Tibial artery (tissue), 4 donors: Measurements from ENCODE around the gene CISD2.

Source experiments
- DNase-seq, 2 donors: peaks; one replicate each; pipeline ENCODE4 v3.0.0-alpha.2; 2019
- H3K27ac ChIP-seq, 2 donors: fragments of 200-600 bp; sonication (generic) in 1 of 2; 1 replicate in 1 of 2; 2 replicates in 1 of 2; pipeline ENCODE4 v1.5.1; 2018 to 2019; ENCODE audit warnings: mild to moderate bottlenecking in 1 of 2
- H3K27me3 ChIP-seq, 2 donors: fragments of 200-600 bp; sonication (generic) in 1 of 2; one replicate each; pipeline versions ENCODE4 v1.5.1 to v1.6.0; 2016 to 2019
- H3K36me3 ChIP-seq, 3 donors: fragments of 200-600 bp; sonication (generic) in 2 of 3; one replicate each; pipeline ENCODE4 v1.5.1; 2016 to 2019; ENCODE audit warnings: mild to moderate bottlenecking in 2 of 3
- H3K4me1 ChIP-seq, 4 donors: fragments of 200-600 bp; sonication (generic) in 2 of 4; 1 replicate in 3 of 4; 2 replicates in 1 of 4; pipeline ENCODE4 v1.5.1; 2016 to 2019
- H3K4me3 ChIP-seq, 2 donors: fragments of 200-600 bp; sonication (generic) in 1 of 2; 1 replicate in 1 of 2; 2 replicates in 1 of 2; pipeline ENCODE4 v1.5.1; 2018 to 2019; ENCODE audit warnings: mild to moderate bottlenecking in 2 of 2
- H3K9me3 ChIP-seq, 3 donors: fragments of 200-600 bp; sonication (generic) in 1 of 3; one replicate each; pipeline ENCODE4 v1.5.1; 2016 to 2019
- CTCF ChIP-seq, 2 experiments: fragments of 200-600 bp in 1 of 2; fragments of 450-650 bp in 1 of 2; IDR thresholded peaks; one replicate each; pipeline ENCODE4 v1.5.1; 2017 to 2019; ENCODE audit warnings: antibody characterized with exemption in 2 of 2, mild to moderate bottlenecking in 1 of 2, moderate library complexity in 1 of 2
- intact Hi-C: fragments of 100-400 bp; cut with DNase I; formaldehyde crosslinking; loops from one replicate; pipeline ENCODE4 v1.15.0; 2023; ENCODE audit warnings: low total_unique reads

Gene CISD2

GRCh38 chr4:102836596-102836995 is 32.2 kb upstream of the CISD2 start:
- DNase-seq, result no peak
- Histone ChIP-seq H3K27me3 (no peaks in the 10 kb centered on the region), H3K27ac (no peak overlapping the region), H3K4me3 (no peak overlapping the region), H3K4me1 (no peaks in the 10 kb centered on the region), H3K9me3 (no peaks in the 10 kb centered on the region), H3K36me3 (no peaks in the 10 kb centered on the region)
- TF ChIP-seq CTCF (IDR thresholded peaks at IDR 0.05), result no peak
- intact Hi-C loops, result no loop called here

- DNase-seq, result no peak
- no peak for TF ChIP-seq CTCF (IDR thresholded peaks at IDR 0.05)
- no peaks in the 10 kb centered on the region for H3K9me3 ChIP-seq
- intact Hi-C loops, result no loop called here
- H3K4me1 ChIP-seq, result no peaks in the 10 kb centered on the region
- no peak overlapping the region for H3K27ac ChIP-seq
- no peaks in the 10 kb centered on the region for H3K36me3 ChIP-seq
- H3K4me3 ChIP-seq, result no peak overlapping the region
- no peaks in the 10 kb centered on the region for H3K27me3 ChIP-seq
Observed at GRCh38 chr4:102842367-102842766, 26.4 kb upstream of the CISD2 start.

- TF ChIP-seq CTCF (IDR thresholded peaks at IDR 0.05), result no peak
- Histone ChIP-seq H3K4me1 (no peaks in the 10 kb centered on the region), H3K27ac (no peak overlapping the region), H3K9me3 (no peaks in the 10 kb centered on the region), H3K27me3 (no peaks in the 10 kb centered on the region), H3K4me3 (no peak overlapping the region), H3K36me3 (no peaks in the 10 kb centered on the region)
- intact Hi-C loops, result no loop called here
- DNase-seq, result no peak
Observed at GRCh38 chr4:102843273-102843672, 25.5 kb upstream of the CISD2 start.

GRCh38 chr4:102843938-102844337 is 24.9 kb upstream of the CISD2 start:
- Histone ChIP-seq H3K27ac (no peak overlapping the region), H3K4me3 (no peak overlapping the region), H3K36me3 (no peaks in the 10 kb centered on the region), H3K9me3 (no peaks in the 10 kb centered on the region), H3K4me1 (no peaks in the 10 kb centered on the region), H3K27me3 (no peaks in the 10 kb centered on the region)
- TF ChIP-seq CTCF (IDR thresholded peaks at IDR 0.05), result no peak
- DNase-seq, result no peak
- intact Hi-C loops, result no loop called here

- no peak for DNase-seq
- TF ChIP-seq CTCF (IDR thresholded peaks at IDR 0.05), result no peak
Observed at GRCh38 chr4:102847687-102848086, 21.1 kb upstream of the CISD2 start.

GRCh38 chr4:102849579-102850104 is 19.1 kb upstream of the CISD2 start:
- no peak overlapping the region for H3K27ac ChIP-seq
- H3K27me3 ChIP-seq, result no peaks in the 10 kb centered on the region
- H3K4me1 ChIP-seq, result no peaks in the 10 kb centered on the region
- no peak overlapping the region for H3K4me3 ChIP-seq
- no peak for TF ChIP-seq CTCF (IDR thresholded peaks at IDR 0.05)
- no peaks in the 10 kb centered on the region for H3K36me3 ChIP-seq
- H3K9me3 ChIP-seq, result no peaks in the 10 kb centered on the region
- DNase-seq, result no peak
- intact Hi-C loops, result no loop called here

More at GRCh38 chr4:102847687-102848086, 21.1 kb upstream of the CISD2 start:
- intact Hi-C loops, result no loop called here
- Histone ChIP-seq H3K27ac (no peak overlapping the region), H3K27me3 (no peaks in the 10 kb centered on the region), H3K36me3 (no peaks in the 10 kb centered on the region), H3K4me3 (no peak overlapping the region), H3K9me3 (no peaks in the 10 kb centered on the region), H3K4me1 (no peaks in the 10 kb centered on the region)
